ENCODE results near the gene SLC7A6. TPM values are rescaled to one million over a fixed set of nuclear protein-coding genes. Genes with fewer than 3 reads are reported as not detected.

SLC7A6 gene
- total and polyA plus RNA-seq, 2 of the 13 experiments (the other 11 are each of a cell fraction or from before 2014, with no cell fraction given) = 35.8 to 70.8 TPM

- TF ChIP-seq ZNF18 (CRISPR knock-in tag; IDR thresholded peaks at IDR 0.05; ENCODE audit: insufficient replicate concordance) (peak; percentile 69), SNAI1 (CRISPR knock-in tag; IDR thresholded peaks at IDR 0.05; ENCODE audit: borderline replicate concordance) (peak; percentile 93), MBNL3 (CRISPR knock-in tag; conservative IDR thresholded peaks at IDR 0.05) (no peak), JDP2 (CRISPR knock-in tag; IDR thresholded peaks at IDR 0.05; ENCODE audit: borderline replicate concordance) (no peak; the same call in 1 of the 2 replicates), CAMTA2 (CRISPR knock-in tag; IDR thresholded peaks at IDR 0.05; ENCODE audit: borderline replicate concordance) (peak; percentile 98), MNT (IDR thresholded peaks at IDR 0.05) (0 out of 2 replicates have a peak, but pooled peaks have one; percentile 10), ZNF232 (CRISPR knock-in tag; IDR thresholded peaks at IDR 0.05; ENCODE audit: borderline replicate concordance) (peak; percentile 33; the same call in 1 of the 2 replicates), ZNF576 (CRISPR knock-in tag; IDR thresholded peaks at IDR 0.05) (peak; percentile 73; the same call in 1 of the 2 replicates), NFYC (CRISPR knock-in tag; IDR thresholded peaks at IDR 0.05) (0 out of 2 replicates have a peak, but pooled peaks have one; percentile 10), ZNF136 (CRISPR knock-in tag; IDR thresholded peaks at IDR 0.05; ENCODE audit: low read depth) (peak; percentile 78; the same call in 1 of the 2 replicates), ZNF75D (CRISPR knock-in tag; IDR thresholded peaks at IDR 0.05; ENCODE audit: borderline replicate concordance) (no peak), ZNF501 (CRISPR knock-in tag; IDR thresholded peaks at IDR 0.05) (peak; percentile 63), ZNF691 (CRISPR knock-in tag; IDR thresholded peaks at IDR 0.05; ENCODE audit: borderline replicate concordance, low read depth) (peak; percentile 72), ZNF775 (CRISPR knock-in tag; IDR thresholded peaks at IDR 0.05; ENCODE audit: borderline replicate concordance) (peak; percentile 90; the same call in 1 of the 2 replicates), RAD21 (CRISPR knock-in tag; IDR thresholded peaks at IDR 0.05) (peak; percentile 32; the same call in 1 of the 2 replicates), U2AF1 (optimal IDR thresholded peaks at IDR 0.05; ENCODE audit: low read depth, low read length) (peak; percentile 70), ARID3A (IDR thresholded peaks at IDR 0.05; ENCODE audit: low read depth, low read length) (no peak), HNF4G (IDR thresholded peaks at IDR 0.05; ENCODE audit: borderline replicate concordance, low read depth, low read length) (no peak), HNF4G (CRISPR knock-in tag; IDR thresholded peaks at IDR 0.05; ENCODE audit: borderline replicate concordance, low read depth) (no peak; the same call in 1 of the 2 replicates), GMEB1 (CRISPR knock-in tag; IDR thresholded peaks at IDR 0.05; ENCODE audit: borderline replicate concordance) (peak; percentile 12; the same call in 1 of the 2 replicates)
Measured at GRCh38 chr16:68236137-68236825, 28.0 kb upstream of the SLC7A6 start (continued).
